CD4-positive, alpha-beta T cell (primary cell): ENCODE data around the gene GSS. TPM values are rescaled to one million over a fixed set of nuclear protein-coding genes. Genes with fewer than 3 reads are reported as not detected.

ENCODE experiments used
- ATAC-seq: fragments of 200-7000 bp; cut with Tn5 transposase; one replicate; pipeline ENCODE4 v1.10.0; 2022; ENCODE audit warnings: mild to moderate bottlenecking; ENCODE audit not compliant: poor library complexity
- CTCF ChIA-PET: fragments of 350-600 bp; sonication (Branson Sonifier 250); formaldehyde crosslinking; loops from one replicate; lab custom pipeline; 2021; ENCODE audit warnings: antibody characterized with exemption, inconsistent platforms; lab: Charles Lee
- POLR2A ChIA-PET: fragments of 350-600 bp; sonication (Branson Sonifier 250); formaldehyde crosslinking; loops from one replicate; lab custom pipeline; 2021; ENCODE audit warnings: antibody characterized with exemption, inconsistent platforms; lab: Charles Lee
- DNase-seq, 14 experiments: peaks; one replicate each; pipeline ENCODE4 v3.0.0-alpha.2; 2013 to 2020; ENCODE audit warnings: mixed read lengths in 2 of 14
- H3K27ac ChIP-seq, 2 donors: one replicate each; pipeline versions ENCODE4 v1.5.1 to v1.7.0; 2013; ENCODE audit warnings: low read length in 2 of 2, low read depth in 1 of 2, mild to moderate bottlenecking in 1 of 2
- H3K27me3 ChIP-seq, 2 experiments: 1 replicate in 1 of 2; 2 replicates in 1 of 2; pipeline versions ENCODE4 v1.6.1 to v1.7.0; 2013; ENCODE audit warnings: low read length in 2 of 2, control low read depth in 1 of 2, mild to moderate bottlenecking in 1 of 2, moderate library complexity in 1 of 2; ENCODE audit not compliant: insufficient read depth in 2 of 2, control insufficient read depth in 1 of 2
- H3K36me3 ChIP-seq: one replicate; pipeline ENCODE4 v1.6.1; 2013; ENCODE audit warnings: low read length, control low read depth; ENCODE audit not compliant: insufficient read depth
- H3K4me1 ChIP-seq: one replicate; pipeline ENCODE4 v1.6.1; 2013; ENCODE audit warnings: low read length, control low read depth; ENCODE audit not compliant: insufficient read depth
- H3K4me3 ChIP-seq: one replicate; pipeline ENCODE4 v1.5.1; 2013; ENCODE audit warnings: mild to moderate bottlenecking, low read length, moderate library complexity
- H3K9me3 ChIP-seq, 2 experiments: 1 replicate in 1 of 2; 2 replicates in 1 of 2; pipeline versions ENCODE4 v1.6.1 to v1.7.0; 2013; ENCODE audit warnings: low read length in 2 of 2, mild to moderate bottlenecking in 2 of 2, control low read depth in 1 of 2, moderate library complexity in 1 of 2; ENCODE audit not compliant: control insufficient read depth in 1 of 2, insufficient read depth in 1 of 2
- H3K27ac Mint-ChIP-seq: one replicate; pipeline ENCODE4 v1.8.0; 2020; ENCODE audit warnings: mixed read lengths
- H3K27me3 Mint-ChIP-seq: one replicate; pipeline ENCODE4 v1.8.0; 2021; ENCODE audit warnings: mixed read lengths
- H3K36me3 Mint-ChIP-seq: one replicate; pipeline ENCODE4 v1.8.0; 2021; ENCODE audit warnings: low read depth, mixed read lengths
- H3K4me1 Mint-ChIP-seq: one replicate; pipeline ENCODE4 v1.8.0; 2021; ENCODE audit warnings: low read depth, mixed read lengths
- H3K4me3 Mint-ChIP-seq: one replicate; pipeline ENCODE4 v1.8.0; 2020; ENCODE audit warnings: mild to moderate bottlenecking, mixed read lengths
- H3K9me3 Mint-ChIP-seq: one replicate; pipeline ENCODE4 v1.8.0; 2020; ENCODE audit warnings: mixed read lengths
- CTCF ChIP-seq: fragments of 200-600 bp; IDR thresholded peaks from one replicate; pipeline ENCODE4 v1.8.0; 2022; ENCODE audit warnings: antibody characterized with exemption, mild to moderate bottlenecking
- intact Hi-C, 2 experiments: fragments of 100-400 bp; cut with DNase I in 1 of 2; cut with micrococcal nuclease in 1 of 2; formaldehyde crosslinking; loops; one replicate each; pipeline versions ENCODE4 v1.15.1 to v1.9.0; 2023 to 2025; cut with DNase I, micrococcal nuclease
- total RNA-seq, 174 experiments: library from RNA in 2 of 174; stranded (reverse) in 2 of 174; gene quantifications; one replicate each; pipeline ENCODE4 v1.2.3 and lab custom pipeline; 2021 to 2026

GSS gene
- total RNA-seq, 2 experiments from 2014 or later, result 24.3 to 24.7 TPM

- peaks cover 82% of the 10 kb centered on the region for H3K36me3 ChIP-seq
- no peak overlapping the region for H3K4me3 ChIP-seq
- TF ChIP-seq CTCF, result no peak
- Mint-ChIP-seq H3K27me3 (no peaks in the 10 kb centered on the region), H3K36me3 (peaks cover 80% of the 10 kb centered on the region), H3K27ac (no peak overlapping the region), H3K9me3 (no peaks in the 10 kb centered on the region), H3K4me1 (no peaks in the 10 kb centered on the region), H3K4me3 (no peak overlapping the region)
- H3K27me3 ChIP-seq, result no peaks in the 10 kb centered on the region
- CTCF ChIA-PET, result no interaction called here
- no peaks in the 10 kb centered on the region for H3K4me1 ChIP-seq
- POLR2A ChIA-PET, result interaction anchor here (1.0 kb wide), 1 partner anchor 45 kb away, joined by 3 read pairs; no protein-coding TSS in a partner anchor
- no peak overlapping the region for H3K27ac ChIP-seq
- ATAC-seq (no peak), DNase-seq (no peak)
- intact Hi-C loops, result no loop called here
- H3K9me3 ChIP-seq, result no peaks in the 10 kb centered on the region
These were observed 45.5 kb upstream of the GSS start for GRCh38 chr20:35000922-35001595.

GRCh38 chr20:35000311-35000921 is 44.8 kb upstream of the GSS start:
- no peak overlapping the region for H3K4me3 Mint-ChIP-seq
- POLR2A ChIA-PET, result no interaction called here
- intact Hi-C loops, result no loop called here
- no peak overlapping the region for H3K27ac ChIP-seq
- no peak for DNase-seq
- no peak for TF ChIP-seq CTCF
- no peaks in the 10 kb centered on the region for H3K9me3 ChIP-seq
- H3K27me3 Mint-ChIP-seq, result no peaks in the 10 kb centered on the region
- H3K27ac Mint-ChIP-seq, result no peak overlapping the region
- no peaks in the 10 kb centered on the region for H3K4me1 Mint-ChIP-seq
- CTCF ChIA-PET, result interaction anchor here (0.6 kb wide), 1 partner anchor 95 kb away, joined by 3 read pairs; no protein-coding TSS in a partner anchor
- H3K36me3 ChIP-seq, result peaks cover 81% of the 10 kb centered on the region
- no peaks in the 10 kb centered on the region for H3K9me3 Mint-ChIP-seq
- no peaks in the 10 kb centered on the region for H3K27me3 ChIP-seq
- peaks cover 75% of the 10 kb centered on the region for H3K36me3 Mint-ChIP-seq
- no peak for ATAC-seq
- H3K4me1 ChIP-seq, result no peaks in the 10 kb centered on the region
- H3K4me3 ChIP-seq, result no peak overlapping the region

DNA sequence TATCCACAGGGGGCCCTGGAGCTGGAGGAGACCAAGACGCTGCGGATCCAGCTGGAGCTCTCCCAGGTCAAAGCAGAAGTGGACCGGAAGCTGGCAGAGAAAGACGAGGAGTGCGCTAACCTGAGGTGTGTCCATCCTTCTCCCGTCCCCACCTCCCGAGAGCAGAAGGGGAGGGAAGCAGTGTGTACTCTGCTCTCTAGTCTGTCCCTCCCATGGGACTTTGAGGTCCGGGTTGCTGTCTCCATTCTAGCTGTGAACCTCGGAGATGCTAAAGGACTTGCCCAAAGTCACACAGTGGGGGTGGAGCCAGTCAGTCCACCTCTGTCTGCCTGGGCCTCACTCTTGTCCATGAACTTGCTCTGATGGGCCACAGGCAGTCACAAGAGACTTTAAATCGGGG is 44.2 kb upstream of the GSS start:
- no peak overlapping the region for H3K4me3 ChIP-seq
- H3K27me3 ChIP-seq, result no peaks in the 10 kb centered on the region
- H3K9me3 ChIP-seq, result no peaks in the 10 kb centered on the region
- Mint-ChIP-seq H3K9me3 (no peaks in the 10 kb centered on the region), H3K27ac (no peak overlapping the region), H3K36me3 (peaks cover 69% of the 10 kb centered on the region), H3K4me1 (no peaks in the 10 kb centered on the region), H3K27me3 (no peaks in the 10 kb centered on the region), H3K4me3 (no peak overlapping the region)
- DNase-seq, result no peak
- POLR2A ChIA-PET, result no interaction called here
- no peak for TF ChIP-seq CTCF
- ATAC-seq, result no peak
- intact Hi-C loops, result no loop called here
- H3K27ac ChIP-seq, result no peak overlapping the region
- no peaks in the 10 kb centered on the region for H3K4me1 ChIP-seq
- H3K36me3 ChIP-seq, result peaks cover 80% of the 10 kb centered on the region
- CTCF ChIA-PET, result interaction anchor here (0.6 kb wide), 1 partner anchor 96 kb away, joined by 3 read pairs; no protein-coding TSS in a partner anchor
